ENCODE measurements around the gene PCYOX1L.

Gene PCYOX1L

DNA sequence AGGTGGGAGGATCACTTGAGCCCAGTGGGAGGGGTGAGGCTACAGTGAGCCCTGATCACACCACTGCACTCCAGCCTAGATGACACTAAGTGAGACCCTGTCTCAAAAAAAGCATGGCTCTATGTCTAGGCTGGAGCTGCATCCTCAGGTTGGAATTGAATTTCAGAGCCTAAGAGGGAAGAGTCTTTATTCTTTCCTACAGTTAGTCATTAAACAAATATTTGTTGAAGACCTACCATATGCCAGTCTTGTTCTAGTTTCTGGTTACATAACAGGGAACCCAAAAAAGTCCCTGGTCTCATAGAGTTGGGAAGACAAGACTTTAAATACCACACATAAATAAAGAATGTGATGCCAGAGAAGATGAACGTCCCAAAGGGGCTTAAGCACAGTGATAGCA is 19.5 kb upstream of the PCYOX1L start:
- DNase-seq, result peak; percentile 28

DNA sequence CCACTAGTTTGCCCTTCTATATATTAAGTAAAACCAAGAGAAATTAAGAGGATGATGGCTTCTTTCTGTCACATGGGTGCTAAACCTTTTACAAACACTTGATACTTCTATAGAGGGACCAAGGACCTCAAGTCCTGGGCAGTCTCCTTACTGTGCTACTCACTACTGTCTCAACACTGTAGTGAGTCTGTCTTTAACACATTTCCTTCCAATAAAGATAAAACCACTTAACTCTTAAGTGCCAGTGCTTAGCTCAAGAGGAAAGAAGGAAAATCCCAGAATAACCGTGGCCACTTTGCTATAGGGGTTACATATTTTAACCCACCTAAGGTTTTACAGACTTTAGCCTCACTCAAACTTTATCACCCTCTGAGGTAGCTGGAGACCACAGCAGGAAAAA is 16.9 kb upstream of the PCYOX1L start:
- no peak for DNase-seq

DNA sequence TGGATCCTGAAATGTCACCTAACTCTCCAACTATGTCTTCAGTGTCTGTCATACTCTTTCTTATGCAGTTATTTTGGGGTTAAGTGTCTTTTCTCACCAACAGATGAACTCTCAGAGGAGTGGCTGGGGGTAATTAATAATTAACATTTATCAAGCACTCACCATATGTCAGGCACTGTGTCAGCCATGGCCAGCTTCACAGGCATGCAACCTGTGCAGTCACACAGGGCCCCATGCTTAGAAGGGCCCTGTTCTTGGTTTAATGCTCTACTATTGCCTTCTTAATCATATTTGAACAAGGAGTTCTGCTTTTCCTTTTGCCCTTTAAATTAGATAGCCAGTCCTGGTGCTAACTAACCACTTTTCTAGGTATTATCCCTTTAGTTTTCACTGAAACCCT is 16.0 kb upstream of the PCYOX1L start:
- DNase-seq, result no peak

DNA sequence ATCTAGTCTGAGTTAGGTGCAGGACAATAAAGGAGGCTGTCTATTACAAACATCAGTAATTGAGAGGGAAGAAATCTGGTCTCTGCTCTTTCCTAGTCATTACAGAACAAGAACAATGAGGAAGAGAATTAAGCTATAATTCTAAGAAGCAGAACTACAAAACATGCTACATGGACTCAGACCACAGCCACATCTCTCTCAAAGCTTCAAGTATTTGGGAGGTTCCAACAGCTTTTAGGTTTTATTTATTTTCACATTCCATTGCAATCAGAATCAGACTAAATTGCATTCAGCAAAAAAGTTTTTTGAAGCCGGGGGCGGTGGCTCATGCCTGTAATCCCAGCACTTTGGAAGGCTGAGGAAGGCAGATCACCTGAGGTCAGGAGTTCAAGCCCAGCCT is 13.7 kb upstream of the PCYOX1L start:
- no peak for DNase-seq

DNA sequence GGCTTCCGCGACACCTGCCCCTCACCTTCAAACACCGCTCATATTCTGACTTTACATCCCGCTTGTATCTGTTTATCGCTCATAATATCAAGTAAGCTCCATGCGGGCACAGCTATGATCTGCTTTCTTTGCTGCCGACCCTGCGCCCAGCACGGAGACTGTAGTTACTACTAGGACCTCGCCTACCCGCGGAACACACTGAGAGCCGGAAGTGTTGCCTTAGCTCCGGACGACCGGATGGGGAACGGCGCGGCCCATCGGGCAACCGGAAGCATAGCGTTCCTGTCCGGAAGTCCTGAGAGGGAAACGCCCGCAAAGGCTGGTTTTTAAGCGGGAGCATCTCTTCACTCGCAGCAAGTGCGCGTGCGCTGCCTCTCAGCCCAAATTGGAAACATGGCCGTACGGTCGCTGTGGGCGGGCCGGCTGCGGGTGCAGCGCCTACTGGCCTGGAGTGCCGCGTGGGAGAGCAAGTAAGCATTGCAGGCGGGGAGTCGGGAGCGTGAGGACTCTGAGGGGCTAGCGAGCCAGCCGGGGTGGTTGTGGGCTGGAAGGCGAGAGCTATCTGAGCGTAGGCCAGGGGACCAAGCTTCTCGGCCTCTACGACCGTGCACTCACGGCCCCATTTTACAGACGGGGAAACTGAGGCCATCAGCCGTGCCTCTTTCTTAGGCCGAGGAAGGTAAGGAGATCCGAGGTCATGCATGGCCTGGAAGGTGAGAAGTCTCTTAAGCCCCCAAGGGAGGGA is 12.5 kb upstream of the PCYOX1L start, which contains the start of gene GRPEL2:
TSS of gene GRPEL2 (plus strand) at position 353 of the 745 bp plus-strand sequence. CDS start at position 394, 41 bp downstream.
- peak; percentile 82 for DNase-seq

DNA sequence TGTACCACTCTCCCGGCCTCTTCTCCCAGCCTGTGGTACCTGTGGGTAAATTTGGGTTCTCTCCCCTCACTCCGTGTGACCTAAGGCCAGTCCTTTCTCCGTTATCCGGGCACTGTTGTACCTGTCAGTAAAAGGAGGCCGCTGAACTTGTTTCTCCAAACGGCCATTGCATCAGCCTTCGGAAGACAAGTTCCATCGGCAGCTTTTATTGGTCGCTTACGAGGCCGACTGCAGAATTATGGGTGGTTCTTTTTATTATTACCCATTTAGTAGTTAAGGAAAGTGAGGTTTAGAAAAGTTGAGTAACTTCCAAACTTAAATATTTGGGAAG is 12.0 kb upstream of the PCYOX1L start:
- no peak for DNase-seq

DNA sequence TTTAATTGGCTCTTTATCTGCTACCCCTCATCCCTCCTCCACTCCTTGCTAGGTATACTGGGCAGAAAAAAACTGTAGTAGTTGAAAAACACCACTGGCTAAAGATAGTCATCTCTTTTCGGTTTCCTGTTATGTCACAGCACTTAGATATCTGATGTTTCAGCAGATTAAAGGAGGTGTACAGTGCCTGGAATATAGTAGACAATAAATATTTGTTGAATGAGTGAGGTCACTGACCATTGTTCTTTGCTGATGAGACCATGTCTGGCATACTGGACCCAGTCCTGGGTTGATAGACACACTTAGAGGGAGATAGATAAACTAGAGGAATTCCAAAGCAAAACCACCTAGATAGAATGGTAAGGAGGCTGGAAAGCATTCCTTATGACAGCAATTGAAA is 9.3 kb upstream of the PCYOX1L start:
- DNase-seq, result no peak

DNA sequence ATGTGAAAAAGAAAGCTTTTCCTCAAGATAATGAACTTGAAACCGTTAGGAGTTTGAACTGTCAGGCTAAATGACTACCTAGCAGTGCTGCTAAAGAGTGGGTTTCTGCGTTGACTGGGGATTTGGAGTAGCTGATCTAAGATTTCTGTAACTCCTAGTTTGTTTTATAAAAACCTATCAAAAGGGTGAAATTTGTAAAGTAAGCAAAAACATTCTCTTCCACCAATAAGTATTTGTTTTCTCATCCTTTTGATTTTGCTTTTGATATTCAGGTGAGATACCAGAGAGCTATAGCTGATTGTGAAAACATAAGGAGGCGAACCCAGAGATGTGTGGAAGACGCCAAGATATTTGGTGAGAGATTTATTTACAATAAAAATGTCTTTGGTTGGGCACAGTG is 8.5 kb upstream of the PCYOX1L start:
- no peak for DNase-seq

DNA sequence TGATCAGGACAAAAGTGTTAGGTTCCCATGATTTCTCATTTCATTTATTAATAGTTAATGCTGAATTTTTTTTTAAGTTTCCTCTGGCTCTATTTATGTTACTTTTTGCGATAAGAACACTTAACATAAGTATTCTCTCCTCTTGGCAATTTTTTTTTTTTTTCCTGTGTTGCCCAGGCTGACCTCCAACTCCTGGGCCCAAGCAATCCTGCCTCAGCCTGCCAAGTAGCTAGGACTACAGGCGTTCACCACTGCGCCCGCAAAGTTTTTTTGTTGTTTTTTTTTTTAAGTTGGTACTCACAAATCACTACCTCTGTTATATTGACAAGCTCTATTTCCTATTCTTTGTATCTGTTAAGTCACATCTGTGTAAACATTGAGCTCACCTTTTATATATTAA is 5.7 kb upstream of the PCYOX1L start:
- no peak for DNase-seq

DNA sequence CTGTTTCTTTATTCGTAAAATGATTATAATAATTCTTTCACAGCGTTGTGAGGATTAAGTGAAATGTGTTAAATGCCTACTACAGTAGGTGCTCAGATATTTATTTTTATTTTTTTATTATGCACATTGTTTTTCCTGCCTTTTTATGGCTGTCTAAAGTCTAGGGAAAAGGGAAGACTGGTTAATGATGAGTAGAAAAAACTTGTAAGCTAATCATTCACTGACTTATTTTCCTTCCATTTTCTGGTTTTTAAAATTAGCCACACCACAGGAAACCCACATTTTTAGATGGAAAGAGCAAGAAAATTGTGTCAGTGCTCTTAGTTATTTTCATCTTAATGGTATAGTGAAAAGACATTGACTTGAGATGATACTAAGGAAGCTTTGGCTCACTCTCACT is 3.9 kb upstream of the PCYOX1L start:
- DNase-seq, result no peak

DNA sequence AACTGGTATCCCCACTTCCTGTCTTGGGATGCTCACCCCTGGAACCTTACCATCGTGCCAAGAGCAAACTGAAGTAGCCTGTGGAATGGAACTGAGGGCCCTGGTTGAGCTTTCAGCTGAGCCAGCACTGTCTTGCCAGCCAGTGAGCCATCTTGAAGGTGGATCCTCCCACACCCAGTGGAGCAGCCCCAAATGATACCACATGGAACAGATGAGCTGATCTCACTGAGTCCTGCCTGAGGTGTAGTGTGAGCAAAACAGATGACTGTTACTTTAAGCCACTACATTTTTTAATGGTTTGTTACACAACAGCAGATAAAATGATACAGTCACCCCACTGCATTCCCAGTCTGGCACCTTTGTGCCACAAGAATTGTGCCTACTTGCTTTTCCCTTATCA is 2.2 kb upstream of the PCYOX1L start:
- no peak for DNase-seq

DNA sequence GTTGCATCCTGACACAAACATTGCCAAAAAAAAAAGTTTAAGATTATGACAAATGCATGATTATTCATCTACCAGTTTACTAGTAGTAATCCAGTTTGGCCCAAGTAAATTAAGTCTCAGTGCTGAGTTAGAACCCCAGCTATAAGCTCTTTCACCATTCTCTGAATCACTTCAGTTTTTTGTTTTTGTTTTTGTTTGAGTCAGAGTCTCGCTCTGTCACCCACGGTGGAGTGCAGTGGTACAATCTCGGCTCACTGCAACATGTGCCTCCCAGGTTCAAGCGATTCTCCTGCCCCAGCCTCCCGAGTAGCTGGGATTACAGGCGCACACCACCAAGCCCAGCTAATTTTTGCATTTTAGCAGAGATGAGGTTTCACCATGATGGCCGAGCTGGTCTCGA is 1.5 kb upstream of the PCYOX1L start:
- DNase-seq, result no peak

DNA sequence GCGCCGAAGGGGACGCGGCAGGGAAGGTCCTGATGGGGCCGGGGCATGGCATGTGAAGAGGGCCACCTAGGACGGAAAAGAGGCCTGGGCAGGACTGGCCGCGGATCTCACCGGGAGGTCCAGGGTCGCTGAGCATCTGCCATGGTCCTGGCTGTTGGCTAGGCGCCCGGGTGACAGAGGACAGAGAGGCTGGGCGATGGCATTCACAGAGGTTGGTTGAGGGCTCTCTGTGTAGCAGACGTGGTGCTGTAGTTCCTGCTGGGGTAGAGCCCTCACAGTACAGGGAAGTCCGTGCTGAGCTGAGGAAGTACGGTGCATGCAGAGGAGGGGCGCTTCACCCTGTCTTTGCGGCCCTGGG is 427 bp downstream of the PCYOX1L start:
- DNase-seq, result no peak

DNA sequence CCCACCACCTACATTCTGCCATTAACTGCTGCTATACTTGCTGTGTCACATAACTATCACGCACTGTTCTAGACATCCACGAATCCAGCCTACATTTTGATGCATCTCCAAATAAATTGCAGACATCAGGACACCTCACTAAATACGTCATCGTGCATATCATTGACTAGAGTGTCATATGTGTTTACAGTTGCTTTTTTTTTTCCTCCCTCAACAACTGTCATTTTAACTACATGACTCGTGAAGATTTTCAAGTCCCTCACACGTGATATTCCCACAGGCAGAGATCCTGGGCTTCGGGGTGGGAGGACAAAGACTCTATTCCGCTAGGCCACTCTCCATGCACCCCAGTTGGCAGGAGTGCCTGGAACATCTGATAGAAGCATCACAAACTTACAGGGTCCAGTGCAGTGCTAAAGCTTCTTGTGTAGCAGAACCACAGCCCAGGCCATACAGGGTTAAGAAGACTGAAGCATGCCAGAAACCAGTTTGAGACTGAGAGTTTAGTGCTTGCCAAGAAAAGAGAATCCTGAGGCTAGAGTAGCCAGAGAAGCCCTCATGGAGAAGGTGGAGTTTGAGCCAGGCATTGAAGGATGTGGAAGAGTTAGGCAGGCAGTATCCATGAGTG is 1.1 kb downstream of the PCYOX1L start:
- DNase-seq, result no peak

DNA sequence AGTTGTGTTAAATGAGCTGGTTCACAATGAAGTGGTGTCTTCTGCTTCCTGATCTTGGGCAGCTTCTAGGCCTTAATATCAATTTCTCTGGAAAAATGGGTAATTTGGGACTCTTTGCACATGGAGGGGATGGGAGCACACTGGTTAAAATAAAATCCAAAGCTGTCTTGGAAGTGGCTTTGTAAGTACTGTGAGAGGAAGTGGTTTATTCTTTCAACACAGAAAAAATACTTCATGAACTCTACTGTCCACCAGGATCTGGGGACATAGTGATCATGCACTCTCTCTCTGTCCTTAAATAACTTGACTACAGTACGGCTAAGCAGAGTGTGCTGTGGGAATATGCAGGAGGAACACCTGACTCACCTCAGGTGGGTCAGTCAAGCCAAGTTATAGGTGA is 2.4 kb downstream of the PCYOX1L start:
- DNase-seq, result no peak

DNA sequence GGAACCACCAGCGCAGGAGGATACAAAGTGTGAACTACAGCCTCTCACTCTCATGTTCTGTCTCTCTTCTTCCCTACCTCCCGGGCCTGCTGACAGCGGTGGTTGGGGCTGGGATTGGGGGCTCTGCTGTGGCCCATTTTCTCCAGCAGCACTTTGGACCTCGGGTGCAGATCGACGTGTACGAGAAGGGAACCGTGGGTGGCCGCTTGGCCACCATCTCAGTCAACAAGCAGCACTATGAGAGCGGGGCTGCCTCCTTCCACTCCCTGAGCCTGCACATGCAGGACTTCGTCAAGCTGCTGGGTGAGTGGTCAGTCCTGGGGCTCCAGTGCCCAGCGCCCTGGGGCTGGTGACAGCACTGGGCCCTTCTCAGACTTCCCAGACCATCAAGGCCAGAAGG is 4.7 kb downstream of the PCYOX1L start:
- no peak for DNase-seq

DNA sequence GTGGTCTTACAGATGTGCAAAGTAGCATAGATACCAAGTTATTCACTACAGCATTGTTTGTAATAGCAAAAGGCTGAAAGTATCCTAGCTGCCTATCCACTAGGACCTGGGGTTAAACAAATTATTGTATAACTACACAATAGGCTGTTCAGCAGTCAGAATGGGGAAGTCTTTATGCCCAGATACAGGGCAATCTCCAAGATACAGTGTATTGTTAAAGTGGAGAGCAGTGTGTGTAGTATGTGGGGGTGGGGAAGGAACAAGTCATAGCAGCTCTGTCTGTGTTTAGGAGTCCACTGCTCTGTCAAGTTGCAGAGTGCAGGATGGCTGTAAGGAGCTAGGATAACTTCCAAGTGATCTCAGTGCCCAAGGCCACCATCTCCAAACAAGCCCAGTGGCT is 5.5 kb downstream of the PCYOX1L start:
- no peak for DNase-seq

DNA sequence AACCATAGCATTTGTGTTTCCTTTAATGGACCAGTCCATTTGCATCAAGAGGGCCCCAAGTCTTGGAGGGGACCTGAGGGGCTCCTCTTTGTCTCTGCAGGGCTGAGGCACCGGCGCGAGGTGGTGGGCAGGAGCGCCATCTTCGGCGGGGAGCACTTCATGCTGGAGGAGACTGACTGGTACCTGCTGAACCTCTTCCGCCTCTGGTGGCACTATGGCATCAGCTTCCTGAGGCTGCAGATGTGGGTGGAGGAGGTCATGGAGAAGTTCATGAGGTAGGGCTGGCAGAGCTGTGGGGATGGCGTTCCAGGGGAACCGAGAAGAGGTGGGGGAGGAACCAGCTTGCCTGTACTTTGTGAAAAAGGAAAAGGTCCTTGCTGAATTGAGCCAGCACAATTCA is 6.1 kb downstream of the PCYOX1L start:
- DNase-seq, result no peak

DNA sequence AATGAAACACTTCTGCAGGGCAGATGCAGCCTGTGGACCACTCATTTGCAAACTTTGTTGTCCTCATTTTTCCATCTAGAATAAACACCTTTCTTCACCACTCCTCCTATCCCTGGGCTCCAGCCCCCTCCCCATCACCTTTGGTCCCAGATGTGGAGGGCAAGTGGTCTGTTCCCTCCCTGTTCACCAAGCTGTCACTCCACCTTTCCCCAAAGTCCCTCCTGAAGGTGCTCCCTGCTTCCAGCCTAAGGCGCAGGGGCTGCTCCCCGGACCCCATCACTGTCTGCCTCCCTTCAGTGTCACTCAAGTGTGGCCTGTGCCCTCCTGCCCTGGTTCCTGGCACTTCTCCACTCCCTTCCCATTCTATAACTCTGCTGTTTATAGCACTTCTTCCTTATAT is 6.9 kb downstream of the PCYOX1L start:
- no peak for DNase-seq

DNA sequence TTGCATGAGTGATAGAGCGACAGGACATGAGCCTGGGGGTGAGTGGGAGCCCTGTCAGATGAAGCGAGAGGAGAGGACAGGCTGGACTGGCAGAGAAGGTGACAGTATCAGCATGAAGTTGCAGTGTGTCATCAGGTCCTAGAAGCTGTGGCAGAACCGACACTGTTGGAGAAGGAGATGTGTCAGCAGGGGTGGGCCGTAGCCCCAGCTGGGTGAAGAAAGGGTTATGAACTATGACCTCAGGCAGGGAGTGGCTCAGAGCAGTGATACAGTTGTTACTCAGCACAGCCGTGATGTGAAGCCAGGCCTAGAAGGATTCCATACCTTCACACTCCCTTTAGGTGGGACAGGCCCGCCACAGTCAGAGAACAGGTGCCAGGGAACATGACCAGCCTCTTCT is 7.6 kb downstream of the PCYOX1L start:
- no peak for DNase-seq

DNA sequence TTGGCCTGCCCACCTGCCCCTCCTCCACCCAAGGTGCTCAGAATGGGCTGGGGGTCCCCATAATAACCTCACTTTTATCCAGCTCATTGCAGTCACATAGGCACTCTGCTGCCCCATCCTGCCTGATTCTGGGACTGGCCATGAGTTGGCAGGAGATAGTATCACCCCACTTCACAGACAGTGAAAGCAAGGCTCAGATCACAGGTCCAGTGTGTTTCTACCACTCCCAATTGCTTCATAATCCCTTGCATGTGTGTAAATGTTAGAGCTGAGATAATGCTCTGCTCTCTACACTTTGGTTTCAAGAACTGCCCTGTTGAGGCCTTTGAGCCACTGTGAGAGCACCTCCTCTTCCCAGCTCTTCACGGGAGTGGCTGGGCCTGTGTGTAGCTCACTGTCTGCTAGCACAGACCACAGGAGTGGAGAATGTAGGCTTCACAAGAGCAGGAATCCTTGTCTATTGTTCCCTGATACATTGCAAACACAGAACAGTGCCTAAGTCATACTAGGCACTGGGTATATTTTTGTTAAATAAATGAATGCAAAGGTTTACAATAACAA is 8.4 kb downstream of the PCYOX1L start:
- no peak for DNase-seq

DNA sequence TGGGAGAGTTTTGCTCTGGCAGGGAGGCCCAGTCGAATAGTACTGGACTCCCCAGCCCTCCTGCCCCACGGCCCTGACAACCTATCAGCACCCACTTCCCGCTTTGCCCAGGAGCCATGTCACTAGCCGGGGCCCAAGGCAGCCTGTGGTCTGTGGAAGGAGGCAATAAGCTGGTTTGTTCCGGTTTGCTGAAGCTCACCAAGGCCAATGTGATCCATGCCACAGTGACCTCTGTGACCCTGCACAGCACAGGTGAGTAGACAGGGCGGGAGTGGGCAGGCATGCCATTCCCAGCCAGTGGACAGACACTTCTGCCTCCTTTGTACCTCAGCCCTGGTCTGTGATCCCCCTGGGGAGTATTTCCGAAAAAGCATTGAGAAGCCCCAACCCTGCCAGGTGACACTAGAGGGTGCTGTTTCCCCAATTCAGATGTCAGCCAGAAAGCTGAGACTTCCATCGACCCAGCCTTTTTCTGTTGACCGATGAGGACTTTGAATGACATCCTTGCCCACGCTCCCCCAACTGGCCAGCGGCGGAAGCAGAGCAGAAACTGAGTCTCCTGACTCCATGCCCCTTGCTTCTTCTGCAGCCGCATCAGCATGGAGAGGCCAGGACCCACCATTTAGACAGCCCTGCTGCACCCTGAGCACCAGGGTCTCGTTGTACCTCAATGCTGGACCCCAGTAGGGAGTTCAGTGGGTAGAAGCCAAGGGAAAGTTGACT is 9.6 kb downstream of the PCYOX1L start:
- peak; percentile 7 for DNase-seq

DNA sequence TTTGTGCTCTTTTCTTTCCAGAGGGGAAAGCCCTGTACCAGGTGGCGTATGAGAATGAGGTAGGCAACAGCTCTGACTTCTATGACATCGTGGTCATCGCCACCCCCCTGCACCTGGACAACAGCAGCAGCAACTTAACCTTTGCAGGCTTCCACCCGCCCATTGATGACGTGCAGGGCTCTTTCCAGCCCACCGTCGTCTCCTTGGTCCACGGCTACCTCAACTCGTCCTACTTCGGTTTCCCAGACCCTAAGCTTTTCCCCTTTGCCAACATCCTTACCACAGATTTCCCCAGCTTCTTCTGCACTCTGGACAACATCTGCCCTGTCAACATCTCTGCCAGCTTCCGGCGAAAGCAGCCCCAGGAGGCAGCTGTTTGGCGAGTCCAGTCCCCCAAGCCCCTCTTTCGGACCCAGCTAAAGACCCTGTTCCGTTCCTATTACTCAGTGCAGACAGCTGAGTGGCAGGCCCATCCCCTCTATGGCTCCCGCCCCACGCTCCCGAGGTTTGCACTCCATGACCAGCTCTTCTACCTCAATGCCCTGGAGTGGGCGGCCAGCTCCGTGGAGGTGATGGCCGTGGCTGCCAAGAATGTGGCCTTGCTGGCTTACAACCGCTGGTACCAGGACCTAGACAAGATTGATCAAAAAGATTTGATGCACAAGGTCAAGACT is 10.3 kb downstream of the PCYOX1L start:
- DNase-seq, result no peak

DNA sequence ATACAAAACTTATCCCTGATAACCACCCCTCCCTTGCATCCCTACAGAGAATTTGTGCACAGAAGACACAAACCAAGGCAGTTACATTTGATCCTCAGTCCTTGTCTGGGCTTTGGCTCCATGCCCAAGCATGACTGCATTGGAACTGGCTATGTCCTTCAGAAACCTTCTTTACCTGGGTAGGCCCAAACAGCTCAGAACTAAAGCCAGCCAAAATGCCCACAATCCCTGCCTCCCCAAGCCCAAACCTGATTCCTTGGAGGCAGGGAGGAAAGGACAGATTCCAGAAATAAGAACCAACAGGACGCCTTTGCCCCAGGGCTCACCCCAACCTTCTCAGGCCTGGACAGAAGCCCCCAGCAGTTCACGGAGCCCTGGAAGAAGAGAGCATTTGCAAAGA is 13.0 kb downstream of the PCYOX1L start:
- DNase-seq, result peak; percentile 44
